ENCODE data around the gene MTHFD1L. TPM values are rescaled to one million over a fixed set of nuclear protein-coding genes. Genes with fewer than 3 reads are reported as not detected.
"Not testable (repeated sequence)": the region's sequence is repeated elsewhere in the genome, so short reads cannot be mapped to it uniquely, and the experiment has no call there.

MTHFD1L gene
- total RNA-seq, 5 donors from 2014 or later (not counting 1 experiment from before 2014, with no cell fraction given): 9.3 to 34.2 (median 26.7) TPM

DNA sequence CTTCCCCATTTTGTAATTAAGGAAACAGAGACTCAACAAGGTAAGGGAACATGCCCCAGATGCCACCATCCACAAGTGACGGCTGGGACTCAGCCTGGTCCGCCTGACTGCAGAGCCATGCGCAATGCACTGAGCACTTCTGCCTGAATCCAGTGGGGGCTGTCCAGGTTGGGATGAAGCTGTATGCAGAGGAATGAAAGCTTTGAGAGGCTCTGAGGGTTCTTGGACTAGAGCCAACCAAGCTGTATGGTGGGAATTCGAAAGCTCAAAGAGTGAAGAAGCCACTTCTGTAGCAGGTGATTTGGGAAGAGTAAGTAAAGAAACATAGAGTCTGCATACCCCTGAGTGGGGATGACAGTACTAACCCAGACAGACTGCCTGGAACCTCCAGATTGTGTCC lies 246.6 kb downstream of the MTHFD1L start:
- CTCF ChIA-PET: no interaction called here
- 94% methylated on average over 3 of the region's 4 CpGs for WGBS (ENCODE audit: insufficient coverage)
- no peaks in the 10 kb centered on the region for H3K36me3 ChIP-seq (ENCODE audit: control insufficient read depth in 2 of 2, extremely low read depth in 1 of 2, insufficient read depth in 1 of 2, low read length in 1 of 2)
- no peak overlapping the region for H3K27ac ChIP-seq (ENCODE audit: low read length)
- no peaks in the 10 kb centered on the region for H3K4me1 ChIP-seq (ENCODE audit: control insufficient read depth in 1 of 2, extremely low read depth in 1 of 2, insufficient read depth in 2 of 2, low read length in 2 of 2)
- no peak overlapping the region for H3K4me3 ChIP-seq (ENCODE audit: control insufficient read depth in 1 of 2, extremely low read depth in 1 of 2, low read length in 1 of 2)
- H3K9me3 ChIP-seq: no peaks in the 10 kb centered on the region
- H3K4me3 Mint-ChIP-seq: no peak overlapping the region
- DNase-seq (no peak), ATAC-seq (replicated peaks in 1 of 4) (no peak)
- peaks cover 0 to 3% (median 0%) of the 10 kb centered on the region in 3 donors for H3K9me3 Mint-ChIP-seq
- POLR2A ChIA-PET: interaction anchor here in 1 of 2 donors (0.6 kb wide), 1 partner anchor 69 kb away, joined by 5 read pairs; no protein-coding TSS in a partner anchor
- no peaks in the 10 kb centered on the region for H3K36me3 Mint-ChIP-seq
- H3K4me1 Mint-ChIP-seq: no peaks in the 10 kb centered on the region
- H3K27me3 Mint-ChIP-seq: peaks cover 7 to 12% of the 10 kb centered on the region in 2 donors
- peaks cover 0 to 11% of the 10 kb centered on the region in 2 experiments for H3K27me3 ChIP-seq (replicated peaks in 1 of 2; ENCODE audit: control insufficient read depth in 2 of 2, extremely low read depth in 1 of 2, insufficient read depth in 2 of 2, low read length in 1 of 2)
- H3K27ac Mint-ChIP-seq: no peak overlapping the region

DNA sequence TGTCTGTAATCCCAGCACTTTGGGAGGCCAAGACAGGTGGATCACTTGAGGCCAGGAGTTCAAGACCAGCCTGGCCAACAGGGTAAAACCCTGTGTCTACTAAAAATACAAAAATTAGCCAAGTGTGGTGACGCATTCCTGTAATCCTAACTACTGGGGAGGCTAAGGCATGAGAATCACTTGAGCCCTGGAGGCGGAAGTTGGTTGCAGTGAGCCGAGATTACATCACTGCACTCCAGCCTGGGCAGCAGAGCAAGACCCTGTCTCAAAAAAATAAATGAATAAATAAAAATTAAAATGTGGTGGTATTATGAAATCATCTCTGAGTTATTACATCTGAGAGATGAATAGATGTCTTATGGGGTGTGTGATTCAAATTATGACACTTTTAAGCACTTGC lies 247.4 kb downstream of the MTHFD1L start:
- H3K36me3 Mint-ChIP-seq; H3K4me1 ChIP-seq (ENCODE audit: control insufficient read depth in 1 of 2, extremely low read depth in 1 of 2, insufficient read depth in 2 of 2, low read length in 2 of 2); H3K9me3 ChIP-seq; CTCF ChIA-PET; H3K4me3 ChIP-seq (ENCODE audit: control insufficient read depth in 1 of 2, extremely low read depth in 1 of 2, low read length in 1 of 2); H3K9me3 Mint-ChIP-seq; H3K36me3 ChIP-seq (ENCODE audit: control insufficient read depth in 2 of 2, extremely low read depth in 1 of 2, insufficient read depth in 1 of 2, low read length in 1 of 2); H3K27ac Mint-ChIP-seq; ATAC-seq (replicated peaks in 1 of 4); H3K4me1 Mint-ChIP-seq; DNase-seq; H3K27ac ChIP-seq (ENCODE audit: low read length); H3K4me3 Mint-ChIP-seq: not testable (repeated sequence)
- peaks cover 7 to 12% of the 10 kb centered on the region in 2 donors for H3K27me3 Mint-ChIP-seq
- WGBS (ENCODE audit: insufficient coverage): no CpG with 5 or more reads among the region's 3 CpGs
- POLR2A ChIA-PET: interaction anchor here in 1 of 2 donors (0.6 kb wide), 1 partner anchor 70 kb away, joined by 5 read pairs; no protein-coding TSS in a partner anchor
- H3K27me3 ChIP-seq (replicated peaks in 1 of 2; ENCODE audit: control insufficient read depth in 2 of 2, extremely low read depth in 1 of 2, insufficient read depth in 2 of 2, low read length in 1 of 2): peaks cover 0 to 14% of the 10 kb centered on the region in 2 experiments

DNA sequence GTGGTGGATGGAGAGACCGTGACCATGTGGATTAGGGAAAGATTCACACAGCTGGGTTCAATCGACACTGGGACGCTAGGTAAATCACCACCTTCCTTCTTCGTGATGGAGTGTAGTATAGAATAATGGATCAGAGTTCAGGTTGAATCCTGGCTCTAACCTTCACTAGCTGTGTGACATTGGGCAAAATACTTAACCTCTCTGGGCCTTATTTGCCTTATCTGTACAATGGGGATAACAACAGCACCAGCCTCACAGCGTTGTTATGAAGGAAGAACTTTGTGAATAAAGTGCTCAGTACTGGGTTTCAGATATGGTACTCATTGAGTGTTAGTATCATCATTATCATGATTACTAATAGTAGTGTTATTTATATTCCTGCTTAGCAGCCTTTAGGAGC lies 248.1 kb downstream of the MTHFD1L start:
- H3K27ac ChIP-seq (ENCODE audit: low read length): no peak overlapping the region
- H3K27me3 ChIP-seq (replicated peaks in 1 of 2; ENCODE audit: control insufficient read depth in 2 of 2, extremely low read depth in 1 of 2, insufficient read depth in 2 of 2, low read length in 1 of 2): peaks cover 0 to 11% of the 10 kb centered on the region in 2 experiments
- Mint-ChIP-seq H3K4me3 (no peak overlapping the region), H3K36me3 (no peaks in the 10 kb centered on the region), H3K27me3 (peaks cover 7 to 12% of the 10 kb centered on the region in 2 donors), H3K27ac (no peak overlapping the region), H3K9me3 (peaks cover 0 to 3% (median 0%) of the 10 kb centered on the region in 3 donors), H3K4me1 (no peaks in the 10 kb centered on the region)
- CTCF ChIA-PET: no interaction called here
- no peak overlapping the region for H3K4me3 ChIP-seq (ENCODE audit: control insufficient read depth in 1 of 2, extremely low read depth in 1 of 2, low read length in 1 of 2)
- H3K36me3 ChIP-seq (ENCODE audit: control insufficient read depth in 2 of 2, extremely low read depth in 1 of 2, insufficient read depth in 1 of 2, low read length in 1 of 2): no peaks in the 10 kb centered on the region
- no peaks in the 10 kb centered on the region for H3K9me3 ChIP-seq
- H3K4me1 ChIP-seq (ENCODE audit: control insufficient read depth in 1 of 2, extremely low read depth in 1 of 2, insufficient read depth in 2 of 2, low read length in 2 of 2): no peaks in the 10 kb centered on the region
- ATAC-seq (replicated peaks in 1 of 4) (no peak), DNase-seq (no peak)
- WGBS (ENCODE audit: insufficient coverage): 94% methylated on average over 3 of the region's 5 CpGs
- POLR2A ChIA-PET: no interaction called here

DNA sequence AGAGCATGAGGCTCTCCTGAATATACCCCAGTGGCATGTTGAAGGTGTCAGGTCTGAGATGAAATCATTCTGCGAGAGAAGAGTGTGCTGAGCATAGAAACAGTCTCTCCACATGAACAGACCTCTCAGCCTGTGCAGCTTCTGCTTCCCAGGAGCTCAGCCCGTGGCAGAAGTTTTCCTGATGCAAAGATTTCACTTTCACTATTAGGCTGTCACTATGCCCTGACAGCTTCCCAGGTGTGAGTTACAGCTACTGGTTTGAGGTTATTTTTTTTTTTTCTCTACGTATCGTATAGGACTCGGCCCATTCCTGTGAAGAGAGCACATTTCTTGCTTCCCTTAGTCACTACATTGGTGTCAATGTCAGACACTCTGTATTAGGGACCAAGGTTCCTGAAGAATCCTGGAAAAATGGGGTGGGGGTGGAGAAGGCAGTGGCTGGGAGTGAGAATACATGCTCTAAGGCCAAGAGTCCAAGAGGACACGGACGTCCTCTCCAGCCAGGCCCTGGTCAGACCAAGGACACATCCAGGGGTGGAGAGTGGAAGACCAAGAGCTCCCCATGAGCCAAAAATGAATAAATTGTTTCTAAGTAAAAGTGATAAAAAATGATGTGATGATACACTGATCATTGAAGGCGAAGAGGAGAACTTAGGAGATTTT lies 253.1 kb downstream of the MTHFD1L start:
- no peaks in the 10 kb centered on the region for H3K9me3 Mint-ChIP-seq
- no peak overlapping the region for H3K4me3 Mint-ChIP-seq
- H3K4me1 Mint-ChIP-seq: no peaks in the 10 kb centered on the region
- no peak for DNase-seq
- Histone ChIP-seq H3K4me1 (ENCODE audit: control insufficient read depth in 1 of 2, extremely low read depth in 1 of 2, insufficient read depth in 2 of 2, low read length in 2 of 2) (no peaks in the 10 kb centered on the region), H3K27ac (ENCODE audit: low read length) (no peak overlapping the region), H3K9me3 (no peaks in the 10 kb centered on the region), H3K27me3 (replicated peaks in 1 of 2; ENCODE audit: control insufficient read depth in 2 of 2, extremely low read depth in 1 of 2, insufficient read depth in 2 of 2, low read length in 1 of 2) (peaks cover 0 to 8% of the 10 kb centered on the region in 2 experiments), H3K4me3 (ENCODE audit: control insufficient read depth in 1 of 2, extremely low read depth in 1 of 2, low read length in 1 of 2) (no peak overlapping the region), H3K36me3 (ENCODE audit: control insufficient read depth in 2 of 2, extremely low read depth in 1 of 2, insufficient read depth in 1 of 2, low read length in 1 of 2) (no peaks in the 10 kb centered on the region)
- ChIA-PET POLR2A (interaction anchor here in 1 of 2 donors (0.5 kb wide), 1 partner anchor 71 kb away, joined by 5 read pairs; no protein-coding TSS in a partner anchor), CTCF (no interaction called here)
- no peaks in the 10 kb centered on the region for H3K36me3 Mint-ChIP-seq
- no peak for ATAC-seq (replicated peaks in 1 of 4)
- peaks cover 0 to 1% of the 10 kb centered on the region in 2 donors for H3K27me3 Mint-ChIP-seq
- H3K27ac Mint-ChIP-seq: no peak overlapping the region
- WGBS (ENCODE audit: insufficient coverage): 100% methylated on average over 2 of the region's 8 CpGs

DNA sequence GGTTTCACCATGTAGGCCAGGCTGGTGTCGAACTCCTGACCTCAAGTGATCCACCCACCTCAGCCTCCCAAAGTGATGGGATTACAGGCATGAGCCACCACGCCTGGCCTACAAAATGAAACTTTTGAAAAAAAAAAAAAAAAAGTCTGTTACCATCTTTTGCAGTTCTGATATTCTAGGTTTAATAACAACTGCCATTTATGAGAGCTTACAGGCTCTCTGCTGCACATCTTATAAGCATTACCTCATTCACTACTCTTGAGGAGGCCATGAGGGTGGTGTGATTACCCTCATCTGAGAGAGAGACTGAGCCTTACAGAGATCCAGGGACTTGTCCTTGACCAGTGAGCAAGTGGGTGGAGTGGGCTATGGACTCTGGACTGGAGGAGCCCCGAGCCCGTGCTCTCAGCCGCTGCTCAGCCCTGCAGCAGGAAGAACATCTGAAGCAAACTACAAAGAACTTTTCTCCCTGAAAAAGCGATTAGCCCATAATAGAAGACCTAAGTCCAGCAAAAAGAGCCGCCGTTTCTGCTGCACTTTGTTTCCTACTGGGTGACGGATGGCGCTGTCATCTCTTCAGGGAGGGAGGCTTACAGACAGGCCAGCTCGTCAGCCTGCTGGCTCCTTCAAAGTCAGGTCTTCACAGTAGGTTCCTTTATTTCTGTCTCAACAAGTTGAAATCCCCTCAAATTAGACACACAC lies 254.5 kb downstream of the MTHFD1L start:
- Histone ChIP-seq H3K36me3 (ENCODE audit: control insufficient read depth in 2 of 2, extremely low read depth in 1 of 2, insufficient read depth in 1 of 2, low read length in 1 of 2) (no peaks in the 10 kb centered on the region), H3K4me1 (ENCODE audit: control insufficient read depth in 1 of 2, extremely low read depth in 1 of 2, insufficient read depth in 2 of 2, low read length in 2 of 2) (no peaks in the 10 kb centered on the region), H3K27ac (ENCODE audit: low read length) (no peak overlapping the region), H3K9me3 (no peaks in the 10 kb centered on the region), H3K27me3 (replicated peaks in 1 of 2; ENCODE audit: control insufficient read depth in 2 of 2, extremely low read depth in 1 of 2, insufficient read depth in 2 of 2, low read length in 1 of 2) (peaks cover 0 to 5% of the 10 kb centered on the region in 2 experiments), H3K4me3 (ENCODE audit: control insufficient read depth in 1 of 2, extremely low read depth in 1 of 2, low read length in 1 of 2) (no peak overlapping the region)
- 89% methylated on average over 6 of the region's 11 CpGs for WGBS (ENCODE audit: insufficient coverage)
- POLR2A ChIA-PET: no interaction called here
- Mint-ChIP-seq H3K27ac (no peak overlapping the region), H3K9me3 (no peaks in the 10 kb centered on the region), H3K36me3 (no peaks in the 10 kb centered on the region), H3K27me3 (peaks cover 0 to 1% of the 10 kb centered on the region in 2 donors), H3K4me1 (no peaks in the 10 kb centered on the region), H3K4me3 (no peak overlapping the region)
- CTCF ChIA-PET: no interaction called here
- DNase-seq (no peak), ATAC-seq (replicated peaks in 1 of 4) (no peak)

DNA sequence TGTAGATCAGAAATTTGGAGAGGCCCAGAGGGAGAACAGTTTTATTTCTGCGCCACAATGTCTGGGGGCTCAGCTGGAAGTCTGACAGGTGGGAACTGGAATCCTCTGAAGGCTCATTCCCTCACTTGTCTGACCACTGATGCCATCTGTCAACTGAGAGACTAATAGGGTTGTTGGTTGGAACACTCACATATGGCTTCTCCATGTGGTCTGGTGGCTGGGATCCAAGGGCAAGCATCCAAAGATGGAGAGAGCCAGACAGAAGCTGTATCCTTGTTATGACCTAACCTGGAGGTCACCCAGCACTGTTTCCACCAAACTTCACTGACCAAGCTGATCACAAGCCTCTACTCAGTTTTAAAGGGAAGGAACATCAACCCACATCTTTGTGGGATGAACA lies 256.4 kb downstream of the MTHFD1L start:
- DNase-seq: no peak
- Mint-ChIP-seq H3K4me3 (no peak overlapping the region), H3K4me1 (no peaks in the 10 kb centered on the region), H3K36me3 (no peaks in the 10 kb centered on the region), H3K27me3 (peaks cover 0 to 1% of the 10 kb centered on the region in 2 donors), H3K9me3 (no peaks in the 10 kb centered on the region), H3K27ac (no peak overlapping the region)
- H3K36me3 ChIP-seq (ENCODE audit: control insufficient read depth in 2 of 2, extremely low read depth in 1 of 2, insufficient read depth in 1 of 2, low read length in 1 of 2): no peaks in the 10 kb centered on the region
- ATAC-seq (replicated peaks in 1 of 4): no peak
- ChIA-PET CTCF (no interaction called here), POLR2A (no interaction called here)
- H3K27ac ChIP-seq (ENCODE audit: low read length): no peak overlapping the region
- no peak overlapping the region for H3K4me3 ChIP-seq (ENCODE audit: control insufficient read depth in 1 of 2, extremely low read depth in 1 of 2, low read length in 1 of 2)
- H3K27me3 ChIP-seq (replicated peaks in 1 of 2; ENCODE audit: control insufficient read depth in 2 of 2, extremely low read depth in 1 of 2, insufficient read depth in 2 of 2, low read length in 1 of 2): peaks cover 0 to 5% of the 10 kb centered on the region in 2 experiments
- no CpG with 5 or more reads among the region's 1 CpG for WGBS (ENCODE audit: insufficient coverage)
- H3K4me1 ChIP-seq (ENCODE audit: control insufficient read depth in 1 of 2, extremely low read depth in 1 of 2, insufficient read depth in 2 of 2, low read length in 2 of 2): no peaks in the 10 kb centered on the region
- no peaks in the 10 kb centered on the region for H3K9me3 ChIP-seq
